ENCODE data around the gene AXL. TPM values are rescaled to one million over a fixed set of nuclear protein-coding genes. Genes with fewer than 3 reads are reported as not detected.

Gene AXL
- total and polyA plus RNA-seq, 2 of the 13 experiments (the other 11 are each of a cell fraction or from before 2014, with no cell fraction given): 0.71 to 5.9 TPM

DNA sequence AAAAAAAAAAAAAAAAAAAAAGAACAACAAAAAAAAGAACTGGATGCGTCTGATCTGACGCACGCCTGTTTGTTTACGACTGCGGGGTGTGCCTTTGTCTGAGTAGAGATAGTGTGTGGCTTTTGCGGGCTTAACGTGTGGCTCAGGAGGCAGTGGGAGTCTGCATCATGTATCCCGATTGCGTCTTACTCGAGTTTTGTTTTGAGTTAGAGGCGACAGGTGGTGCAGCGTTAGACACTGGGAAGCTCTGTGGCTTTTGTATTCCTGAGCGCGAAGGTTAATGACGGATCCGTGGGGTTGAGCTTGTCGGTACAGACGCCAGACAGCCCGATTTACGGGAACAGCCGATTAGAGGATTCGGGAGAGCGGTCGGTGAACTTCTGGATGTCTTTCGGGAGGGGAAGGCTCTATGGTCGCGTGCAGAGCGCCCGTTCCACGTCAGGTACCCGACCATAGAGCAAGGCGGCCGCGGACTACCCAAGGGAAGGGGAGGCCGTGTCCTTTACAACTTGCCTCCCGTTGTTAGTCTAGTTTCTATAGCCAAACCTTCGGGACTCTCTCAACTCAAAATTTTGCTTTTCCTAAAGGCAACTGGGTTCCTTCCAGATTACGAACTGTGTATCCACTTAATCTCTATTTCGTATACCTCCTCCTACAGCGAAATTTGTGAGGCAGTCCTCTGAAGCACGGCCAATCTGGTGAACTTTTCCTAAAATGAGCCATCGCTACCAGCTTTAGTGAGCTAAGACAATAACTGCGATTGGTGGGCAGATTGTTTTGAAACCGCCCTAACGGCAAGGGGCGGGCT lies 44.2 kb downstream of the AXL start (continued):
- TF ChIP-seq, protein P1, sequence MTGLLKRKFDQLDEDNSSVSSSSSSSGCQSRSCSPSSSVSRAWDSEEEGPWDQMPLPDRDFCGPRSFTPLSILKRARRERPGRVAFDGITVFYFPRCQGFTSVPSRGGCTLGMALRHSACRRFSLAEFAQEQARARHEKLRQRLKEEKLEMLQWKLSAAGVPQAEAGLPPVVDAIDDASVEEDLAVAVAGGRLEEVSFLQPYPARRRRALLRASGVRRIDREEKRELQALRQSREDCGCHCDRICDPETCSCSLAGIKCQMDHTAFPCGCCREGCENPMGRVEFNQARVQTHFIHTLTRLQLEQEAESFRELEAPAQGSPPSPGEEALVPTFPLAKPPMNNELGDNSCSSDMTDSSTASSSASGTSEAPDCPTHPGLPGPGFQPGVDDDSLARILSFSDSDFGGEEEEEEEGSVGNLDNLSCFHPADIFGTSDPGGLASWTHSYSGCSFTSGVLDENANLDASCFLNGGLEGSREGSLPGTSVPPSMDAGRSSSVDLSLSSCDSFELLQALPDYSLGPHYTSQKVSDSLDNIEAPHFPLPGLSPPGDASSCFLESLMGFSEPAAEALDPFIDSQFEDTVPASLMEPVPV (CRISPR knock-in tag; IDR thresholded peaks at IDR 0.05): no peak
- no peak for TF ChIP-seq SIN3B (IDR thresholded peaks at IDR 0.05; ENCODE audit: low read length)
- TF ChIP-seq YEATS2 (CRISPR knock-in tag; IDR thresholded peaks at IDR 0.05; ENCODE audit: borderline replicate concordance): 0 out of 2 replicates have a peak, but pooled peaks have one; percentile 3
- peak; percentile 9; the same call in 1 of the 2 replicates for TF ChIP-seq PHF20 (CRISPR knock-in tag; IDR thresholded peaks at IDR 0.05)
- TF ChIP-seq ZNF607 (CRISPR knock-in tag; IDR thresholded peaks at IDR 0.05; ENCODE audit: borderline replicate concordance): 0 out of 2 replicates have a peak, but pooled peaks have one; percentile 9
- no peak; the same call in 1 of the 2 replicates for TF ChIP-seq ZNF350 (CRISPR knock-in tag; IDR thresholded peaks at IDR 0.05; ENCODE audit: borderline replicate concordance, low read depth)
- no peak for TF ChIP-seq ZBTB42 (CRISPR knock-in tag; IDR thresholded peaks at IDR 0.05)
- TF ChIP-seq, protein P2, sequence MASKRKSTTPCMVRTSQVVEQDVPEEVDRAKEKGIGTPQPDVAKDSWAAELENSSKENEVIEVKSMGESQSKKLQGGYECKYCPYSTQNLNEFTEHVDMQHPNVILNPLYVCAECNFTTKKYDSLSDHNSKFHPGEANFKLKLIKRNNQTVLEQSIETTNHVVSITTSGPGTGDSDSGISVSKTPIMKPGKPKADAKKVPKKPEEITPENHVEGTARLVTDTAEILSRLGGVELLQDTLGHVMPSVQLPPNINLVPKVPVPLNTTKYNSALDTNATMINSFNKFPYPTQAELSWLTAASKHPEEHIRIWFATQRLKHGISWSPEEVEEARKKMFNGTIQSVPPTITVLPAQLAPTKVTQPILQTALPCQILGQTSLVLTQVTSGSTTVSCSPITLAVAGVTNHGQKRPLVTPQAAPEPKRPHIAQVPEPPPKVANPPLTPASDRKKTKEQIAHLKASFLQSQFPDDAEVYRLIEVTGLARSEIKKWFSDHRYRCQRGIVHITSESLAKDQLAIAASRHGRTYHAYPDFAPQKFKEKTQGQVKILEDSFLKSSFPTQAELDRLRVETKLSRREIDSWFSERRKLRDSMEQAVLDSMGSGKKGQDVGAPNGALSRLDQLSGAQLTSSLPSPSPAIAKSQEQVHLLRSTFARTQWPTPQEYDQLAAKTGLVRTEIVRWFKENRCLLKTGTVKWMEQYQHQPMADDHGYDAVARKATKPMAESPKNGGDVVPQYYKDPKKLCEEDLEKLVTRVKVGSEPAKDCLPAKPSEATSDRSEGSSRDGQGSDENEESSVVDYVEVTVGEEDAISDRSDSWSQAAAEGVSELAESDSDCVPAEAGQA (IDR thresholded peaks at IDR 0.05; ENCODE audit: low read depth): no peak
- TF ChIP-seq, protein P2 (CRISPR knock-in tag; IDR thresholded peaks at IDR 0.05; ENCODE audit: borderline replicate concordance): no peak
- TF ChIP-seq, protein P3, sequence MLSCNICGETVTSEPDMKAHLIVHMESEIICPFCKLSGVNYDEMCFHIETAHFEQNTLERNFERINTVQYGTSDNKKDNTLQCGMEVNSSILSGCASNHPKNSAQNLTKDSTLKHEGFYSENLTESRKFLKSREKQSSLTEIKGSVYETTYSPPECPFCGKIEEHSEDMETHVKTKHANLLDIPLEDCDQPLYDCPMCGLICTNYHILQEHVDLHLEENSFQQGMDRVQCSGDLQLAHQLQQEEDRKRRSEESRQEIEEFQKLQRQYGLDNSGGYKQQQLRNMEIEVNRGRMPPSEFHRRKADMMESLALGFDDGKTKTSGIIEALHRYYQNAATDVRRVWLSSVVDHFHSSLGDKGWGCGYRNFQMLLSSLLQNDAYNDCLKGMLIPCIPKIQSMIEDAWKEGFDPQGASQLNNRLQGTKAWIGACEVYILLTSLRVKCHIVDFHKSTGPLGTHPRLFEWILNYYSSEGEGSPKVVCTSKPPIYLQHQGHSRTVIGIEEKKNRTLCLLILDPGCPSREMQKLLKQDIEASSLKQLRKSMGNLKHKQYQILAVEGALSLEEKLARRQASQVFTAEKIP (CRISPR knock-in tag; IDR thresholded peaks at IDR 0.05; ENCODE audit: borderline replicate concordance): no peak
- no peak for TF ChIP-seq ZNF34 (CRISPR knock-in tag; IDR thresholded peaks at IDR 0.05; ENCODE audit: borderline replicate concordance)
- TF ChIP-seq, protein P4, sequence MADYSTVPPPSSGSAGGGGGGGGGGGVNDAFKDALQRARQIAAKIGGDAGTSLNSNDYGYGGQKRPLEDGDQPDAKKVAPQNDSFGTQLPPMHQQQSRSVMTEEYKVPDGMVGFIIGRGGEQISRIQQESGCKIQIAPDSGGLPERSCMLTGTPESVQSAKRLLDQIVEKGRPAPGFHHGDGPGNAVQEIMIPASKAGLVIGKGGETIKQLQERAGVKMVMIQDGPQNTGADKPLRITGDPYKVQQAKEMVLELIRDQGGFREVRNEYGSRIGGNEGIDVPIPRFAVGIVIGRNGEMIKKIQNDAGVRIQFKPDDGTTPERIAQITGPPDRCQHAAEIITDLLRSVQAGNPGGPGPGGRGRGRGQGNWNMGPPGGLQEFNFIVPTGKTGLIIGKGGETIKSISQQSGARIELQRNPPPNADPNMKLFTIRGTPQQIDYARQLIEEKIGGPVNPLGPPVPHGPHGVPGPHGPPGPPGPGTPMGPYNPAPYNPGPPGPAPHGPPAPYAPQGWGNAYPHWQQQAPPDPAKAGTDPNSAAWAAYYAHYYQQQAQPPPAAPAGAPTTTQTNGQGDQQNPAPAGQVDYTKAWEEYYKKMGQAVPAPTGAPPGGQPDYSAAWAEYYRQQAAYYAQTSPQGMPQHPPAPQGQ (CRISPR knock-in tag; IDR thresholded peaks at IDR 0.05; ENCODE audit: borderline replicate concordance): no peak
- TF ChIP-seq, protein P5, sequence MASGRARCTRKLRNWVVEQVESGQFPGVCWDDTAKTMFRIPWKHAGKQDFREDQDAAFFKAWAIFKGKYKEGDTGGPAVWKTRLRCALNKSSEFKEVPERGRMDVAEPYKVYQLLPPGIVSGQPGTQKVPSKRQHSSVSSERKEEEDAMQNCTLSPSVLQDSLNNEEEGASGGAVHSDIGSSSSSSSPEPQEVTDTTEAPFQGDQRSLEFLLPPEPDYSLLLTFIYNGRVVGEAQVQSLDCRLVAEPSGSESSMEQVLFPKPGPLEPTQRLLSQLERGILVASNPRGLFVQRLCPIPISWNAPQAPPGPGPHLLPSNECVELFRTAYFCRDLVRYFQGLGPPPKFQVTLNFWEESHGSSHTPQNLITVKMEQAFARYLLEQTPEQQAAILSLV (CRISPR knock-in tag; IDR thresholded peaks at IDR 0.05; ENCODE audit: borderline replicate concordance): no peak
- TF ChIP-seq, protein P6, sequence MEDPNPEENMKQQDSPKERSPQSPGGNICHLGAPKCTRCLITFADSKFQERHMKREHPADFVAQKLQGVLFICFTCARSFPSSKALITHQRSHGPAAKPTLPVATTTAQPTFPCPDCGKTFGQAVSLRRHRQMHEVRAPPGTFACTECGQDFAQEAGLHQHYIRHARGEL (CRISPR knock-in tag; IDR thresholded peaks at IDR 0.05): no peak
- TF ChIP-seq MATR3 (CRISPR knock-in tag; IDR thresholded peaks at IDR 0.05): no peak

Measured in HepG2 (cell line).